ENCODE data around the gene WWOX.

WWOX gene

DNA sequence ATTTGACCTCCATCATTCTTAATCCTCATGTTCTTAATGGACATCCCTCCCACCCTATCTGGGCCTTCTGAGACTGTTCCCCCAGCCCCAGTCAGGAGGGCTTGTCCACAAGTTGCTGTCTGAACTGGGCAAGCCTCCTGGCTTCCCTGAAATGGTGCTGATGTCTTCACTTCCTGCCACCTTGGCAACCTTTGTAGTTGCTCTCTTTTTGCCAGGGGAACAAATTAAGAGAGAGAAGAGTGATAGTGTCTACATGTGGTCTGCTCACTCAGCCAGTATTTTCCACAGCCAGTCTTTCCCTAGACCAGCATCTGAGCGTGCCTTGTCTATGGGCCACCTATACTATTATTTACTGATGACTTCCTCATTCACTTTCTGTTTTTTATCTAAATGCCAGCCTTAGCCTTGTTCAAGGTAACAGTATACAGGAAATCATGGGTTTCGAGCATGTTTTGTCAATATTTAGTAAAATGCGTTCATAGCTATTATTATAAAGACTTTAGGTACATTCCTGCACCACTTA is 791.0 kb downstream of the WWOX start:
- in situ Hi-C loops (cut with MboI; ENCODE audit: low pct_unique_long_range_greater_than_20kb, low sequenced_read_pairs): no loop called here
- no peak for DNase-seq

DNA sequence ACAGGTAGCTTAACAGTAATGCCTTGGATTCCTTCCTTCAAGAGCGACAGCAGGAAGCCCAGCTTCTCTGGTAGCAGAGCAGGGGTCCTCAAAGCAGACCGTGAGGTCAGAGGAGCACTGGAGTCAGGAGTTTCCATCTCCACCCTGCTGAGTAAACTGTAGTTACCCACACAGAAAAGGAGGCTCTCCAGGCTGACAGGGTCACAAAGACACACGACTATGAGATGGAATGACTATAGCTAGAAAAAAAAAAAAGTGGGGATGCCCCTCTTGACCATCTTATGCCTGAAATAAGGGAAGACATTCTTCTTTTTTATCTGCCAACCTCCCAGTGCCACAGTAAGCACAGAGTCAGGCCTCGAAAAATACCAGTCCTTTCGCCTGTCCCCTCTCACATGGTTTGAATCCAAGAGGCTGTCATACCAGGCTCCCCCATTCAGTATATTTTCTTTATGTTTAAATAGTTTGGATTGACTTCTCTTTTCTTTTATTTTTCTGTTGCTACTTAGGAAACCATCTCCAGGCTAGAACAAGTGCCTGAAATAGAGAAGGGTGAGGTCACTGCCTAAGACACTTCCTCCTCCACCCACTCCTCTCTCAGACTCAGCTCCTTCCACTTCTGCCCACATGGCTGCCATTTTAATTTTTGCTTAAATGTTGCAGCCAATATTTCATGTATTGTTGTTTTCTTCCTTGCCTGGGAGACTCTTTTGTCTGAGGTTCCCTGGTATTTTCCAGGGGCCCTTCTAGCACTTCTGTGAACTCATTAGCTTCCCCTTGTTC is 793.7 kb downstream of the WWOX start:
- DNase-seq: peak; percentile 45
- in situ Hi-C loops (cut with MboI; ENCODE audit: low pct_unique_long_range_greater_than_20kb, low sequenced_read_pairs): no loop called here

DNA sequence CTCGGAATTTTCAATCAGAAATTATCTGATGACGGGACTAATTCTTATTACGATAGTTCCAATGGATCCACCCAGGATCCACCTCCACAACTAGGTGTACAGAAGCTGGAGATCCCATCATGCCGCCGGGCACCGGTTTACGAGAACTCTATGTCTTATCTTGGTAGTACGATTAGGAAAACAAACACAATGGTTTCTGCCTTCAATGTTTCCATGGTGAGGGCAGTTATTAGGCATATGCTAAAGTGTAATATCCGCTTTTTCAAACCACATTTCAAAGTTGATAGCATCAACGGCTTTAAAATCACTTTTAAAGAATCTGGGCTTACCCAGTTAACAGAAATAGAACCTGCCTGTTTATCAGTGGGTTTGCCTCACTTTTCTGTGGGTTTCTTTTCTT is 795.4 kb downstream of the WWOX start:
- in situ Hi-C loops (cut with MboI; ENCODE audit: low pct_unique_long_range_greater_than_20kb, low sequenced_read_pairs): no loop called here
- no peak for DNase-seq

DNA sequence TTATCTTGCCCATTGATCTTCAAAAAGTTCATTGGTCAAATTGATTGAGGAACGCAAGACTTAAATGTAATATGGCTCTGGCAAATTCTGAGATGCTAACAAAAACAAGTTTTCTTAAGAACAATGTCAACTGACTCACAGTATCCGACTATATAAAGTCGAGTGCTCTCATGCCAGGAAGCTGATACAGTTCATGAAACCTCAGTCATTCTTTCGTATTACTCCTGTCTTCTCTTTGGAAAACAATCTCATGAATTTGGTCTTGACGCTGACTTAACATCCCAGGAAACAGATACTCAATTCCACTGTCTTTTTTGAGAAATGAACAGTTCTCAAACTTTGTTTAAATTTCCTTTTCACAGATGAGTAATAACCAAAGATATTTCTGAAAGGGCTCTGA is 796.2 kb downstream of the WWOX start:
- DNase-seq: no peak
- in situ Hi-C loops (cut with MboI; ENCODE audit: low pct_unique_long_range_greater_than_20kb, low sequenced_read_pairs): no loop called here

DNA sequence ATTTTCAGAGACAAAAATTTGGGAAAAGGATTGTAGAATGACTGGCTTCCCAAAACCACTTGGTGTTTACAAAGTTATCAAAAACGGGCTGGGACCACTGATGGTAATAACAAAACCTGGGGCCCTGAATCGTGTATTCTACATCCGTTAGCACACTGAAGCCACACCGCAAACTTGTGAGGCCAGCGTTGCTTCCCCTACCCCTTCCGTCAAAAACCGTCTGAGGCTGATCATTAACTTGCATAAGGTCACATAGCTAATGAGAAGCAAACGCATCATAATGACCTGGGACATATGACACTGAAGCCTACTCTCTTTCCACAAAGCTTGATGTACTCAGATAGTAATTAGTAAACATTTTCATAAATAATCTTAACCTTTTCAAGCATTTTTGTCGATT is 796.8 kb downstream of the WWOX start:
- in situ Hi-C loops (cut with MboI; ENCODE audit: low pct_unique_long_range_greater_than_20kb, low sequenced_read_pairs): no loop called here
- DNase-seq: no peak

DNA sequence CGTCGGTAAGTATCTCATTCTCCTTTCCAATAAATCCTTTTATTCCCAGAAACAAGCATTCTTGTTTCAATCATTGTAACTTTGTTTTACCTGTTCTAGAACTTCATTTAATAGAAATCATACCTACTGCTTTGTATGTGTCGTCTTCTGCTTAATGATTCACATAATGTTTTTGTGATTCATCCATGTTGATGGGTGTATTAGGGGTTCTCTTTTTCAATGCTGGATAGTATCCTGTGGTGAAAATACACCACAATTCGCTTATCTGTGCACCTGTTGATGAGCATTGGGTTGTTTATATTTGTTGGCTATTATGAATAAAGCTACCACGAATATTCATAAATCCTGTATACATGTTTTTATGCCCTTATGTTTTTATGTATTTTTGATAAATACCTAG is 797.8 kb downstream of the WWOX start:
- in situ Hi-C loops (cut with MboI; ENCODE audit: low pct_unique_long_range_greater_than_20kb, low sequenced_read_pairs): no loop called here
- DNase-seq: no peak

DNA sequence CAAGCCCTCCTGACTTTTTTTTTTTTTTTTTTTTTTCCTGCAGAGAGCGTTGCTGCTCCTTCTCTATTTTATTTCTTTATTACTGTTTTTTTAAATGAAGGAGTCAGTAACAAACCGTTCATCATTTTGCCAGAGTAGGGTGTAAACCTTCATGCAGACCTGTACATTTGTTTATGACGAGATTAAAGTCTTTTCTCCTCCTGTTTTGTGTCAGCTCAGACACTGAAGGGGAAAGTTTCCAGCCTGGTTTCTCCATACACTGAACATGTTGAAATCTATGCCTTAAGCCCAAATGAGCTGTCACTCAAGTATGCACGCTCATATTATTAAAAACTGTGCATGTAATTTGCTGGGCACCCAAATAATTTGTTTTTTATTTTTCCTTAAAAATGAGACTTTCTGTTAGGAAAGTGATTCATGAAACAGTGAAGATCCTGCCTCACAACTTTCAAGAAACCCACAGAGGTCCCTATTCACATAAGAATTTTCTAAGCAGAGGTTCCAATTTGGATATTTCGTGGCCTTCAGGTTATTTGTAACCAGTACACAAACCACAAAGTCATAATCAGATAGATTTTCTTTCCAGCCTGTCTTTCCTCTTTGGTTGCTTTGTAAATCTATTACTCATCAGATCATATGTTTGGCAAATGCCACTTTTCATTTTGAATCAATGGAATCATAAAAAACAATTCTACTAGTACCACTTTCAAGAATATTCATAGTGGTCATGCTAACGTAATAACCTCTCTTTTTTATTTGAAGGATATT is 800.8 kb downstream of the WWOX start:
- DNase-seq: no peak
- in situ Hi-C loops (cut with MboI; ENCODE audit: low pct_unique_long_range_greater_than_20kb, low sequenced_read_pairs): no loop called here

DNA sequence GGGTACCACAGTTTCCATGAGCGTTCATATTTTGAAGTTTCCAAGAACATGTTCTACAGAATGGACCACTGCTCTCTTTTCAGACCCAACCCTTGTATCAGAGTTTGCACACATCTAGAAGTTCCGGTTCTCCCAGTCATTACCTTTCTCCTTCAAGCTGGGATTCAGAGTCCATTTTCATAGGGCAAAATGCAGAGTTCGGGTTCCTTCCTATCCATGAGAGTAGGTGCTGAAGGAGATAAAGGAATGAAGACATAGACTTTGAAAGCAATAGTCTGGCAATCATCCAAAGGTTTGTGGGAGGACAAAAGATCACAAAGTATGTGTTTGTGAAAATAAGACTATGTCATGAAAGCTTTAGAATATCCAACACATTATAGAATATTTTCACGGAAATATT is 801.5 kb downstream of the WWOX start:
- in situ Hi-C loops (cut with MboI; ENCODE audit: low pct_unique_long_range_greater_than_20kb, low sequenced_read_pairs): no loop called here
- DNase-seq: no peak

DNA sequence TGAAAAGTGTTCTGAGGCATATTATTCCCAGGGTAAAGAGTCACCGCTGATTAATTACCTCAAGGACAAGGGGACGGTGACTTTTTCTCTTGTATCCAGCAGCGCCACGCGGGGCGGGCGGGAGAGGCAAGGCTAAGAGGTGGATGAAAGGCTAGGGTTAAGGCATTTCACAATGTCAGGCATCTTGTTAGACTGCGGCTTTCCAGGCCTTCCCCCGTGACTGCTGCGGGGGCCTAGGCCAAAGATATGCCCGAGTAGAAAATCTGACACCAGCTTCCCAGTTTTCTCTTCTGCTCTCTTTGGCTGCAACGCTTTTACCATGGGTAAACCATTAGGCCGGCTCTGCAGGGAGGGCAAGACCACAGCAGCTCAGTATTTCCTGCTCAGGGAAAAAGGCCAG is 802.9 kb downstream of the WWOX start:
- in situ Hi-C loops (cut with MboI; ENCODE audit: low pct_unique_long_range_greater_than_20kb, low sequenced_read_pairs): no loop called here
- no peak for DNase-seq

DNA sequence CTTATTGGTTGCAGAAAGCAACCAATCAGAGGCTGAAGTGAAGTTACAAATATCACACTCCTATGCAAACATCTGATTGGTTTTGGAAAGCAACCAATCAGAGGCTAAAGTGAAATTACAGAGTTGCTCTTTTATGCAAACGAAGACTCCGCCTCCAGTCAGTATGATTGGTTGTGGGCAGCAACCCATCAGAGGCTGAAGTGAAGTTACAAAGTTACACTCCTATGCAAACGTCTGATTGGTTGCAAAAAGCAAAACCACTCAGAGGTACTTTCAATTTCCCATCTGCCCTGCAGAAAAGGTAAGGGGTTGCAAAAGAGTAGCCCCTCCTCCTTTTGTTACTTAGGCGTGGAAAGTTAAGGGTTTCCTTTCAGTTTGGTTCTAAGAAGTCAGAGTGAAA is 803.8 kb downstream of the WWOX start:
- in situ Hi-C loops (cut with MboI; ENCODE audit: low pct_unique_long_range_greater_than_20kb, low sequenced_read_pairs): no loop called here
- no peak for DNase-seq

DNA sequence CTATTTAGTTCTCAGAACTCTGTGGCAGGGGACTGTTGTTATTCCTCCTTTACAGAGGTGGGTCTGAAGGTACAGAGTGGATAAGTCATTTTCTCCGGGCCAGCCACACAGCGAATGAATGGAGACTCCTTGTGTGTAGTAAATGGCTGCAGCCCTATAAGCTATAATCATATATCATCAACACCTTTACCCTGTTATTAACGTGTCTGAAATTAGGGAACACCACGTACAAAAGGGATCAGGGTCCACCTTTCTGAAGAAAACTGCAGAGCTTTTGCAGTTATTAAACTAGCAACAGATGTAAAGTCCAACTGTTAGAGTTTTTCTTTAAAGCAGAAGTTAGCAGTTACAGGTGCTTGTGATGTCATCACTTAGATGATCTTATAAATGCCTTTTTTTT is 804.4 kb downstream of the WWOX start:
- in situ Hi-C loops (cut with MboI; ENCODE audit: low pct_unique_long_range_greater_than_20kb, low sequenced_read_pairs): no loop called here

DNA sequence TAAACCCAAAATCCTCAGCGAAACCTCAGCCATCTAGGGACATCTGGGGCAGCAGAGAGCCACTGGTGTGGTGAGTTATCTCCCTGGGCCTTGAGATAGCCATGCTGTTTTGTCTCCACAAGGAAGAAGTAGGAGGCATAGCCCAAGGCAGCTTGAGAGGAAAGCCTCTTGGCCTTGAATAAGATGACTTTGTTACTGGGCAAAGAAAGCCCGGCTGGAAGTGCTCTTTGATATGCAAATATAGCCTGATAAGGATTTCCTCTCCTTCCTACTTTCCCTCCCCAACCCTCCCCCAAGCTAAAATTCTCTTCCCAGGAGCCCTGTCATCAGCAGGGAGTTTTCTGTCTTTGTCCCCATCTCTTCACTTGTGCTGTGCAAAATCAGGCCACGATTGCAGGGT is 806.7 kb downstream of the WWOX start:
- in situ Hi-C loops (cut with MboI; ENCODE audit: low pct_unique_long_range_greater_than_20kb, low sequenced_read_pairs): no loop called here
- no peak for DNase-seq

More for the DNA sequence above, 804.4 kb downstream of the WWOX start:
- DNase-seq: no peak

DNA sequence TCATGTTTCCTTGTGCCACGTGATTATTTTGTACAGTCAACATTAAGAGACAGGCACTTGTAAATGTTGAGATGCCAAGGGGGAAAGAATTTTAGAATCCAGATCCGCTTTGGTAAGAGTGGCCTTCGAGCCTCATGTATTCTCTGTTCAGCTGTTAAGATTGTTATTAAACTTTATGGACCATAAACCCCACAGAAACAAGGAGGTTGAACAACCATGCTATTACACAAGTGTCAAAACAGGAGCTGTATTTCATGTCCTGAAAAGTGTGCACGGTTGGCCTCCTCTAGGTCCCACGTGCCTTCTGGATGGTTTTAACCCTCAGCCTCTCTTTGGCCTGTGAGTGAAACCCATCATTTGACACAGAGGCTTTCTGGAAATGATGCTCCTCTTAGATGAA is 809.8 kb downstream of the WWOX start:
- in situ Hi-C loops (cut with MboI; ENCODE audit: low pct_unique_long_range_greater_than_20kb, low sequenced_read_pairs): no loop called here
- DNase-seq: no peak

DNA sequence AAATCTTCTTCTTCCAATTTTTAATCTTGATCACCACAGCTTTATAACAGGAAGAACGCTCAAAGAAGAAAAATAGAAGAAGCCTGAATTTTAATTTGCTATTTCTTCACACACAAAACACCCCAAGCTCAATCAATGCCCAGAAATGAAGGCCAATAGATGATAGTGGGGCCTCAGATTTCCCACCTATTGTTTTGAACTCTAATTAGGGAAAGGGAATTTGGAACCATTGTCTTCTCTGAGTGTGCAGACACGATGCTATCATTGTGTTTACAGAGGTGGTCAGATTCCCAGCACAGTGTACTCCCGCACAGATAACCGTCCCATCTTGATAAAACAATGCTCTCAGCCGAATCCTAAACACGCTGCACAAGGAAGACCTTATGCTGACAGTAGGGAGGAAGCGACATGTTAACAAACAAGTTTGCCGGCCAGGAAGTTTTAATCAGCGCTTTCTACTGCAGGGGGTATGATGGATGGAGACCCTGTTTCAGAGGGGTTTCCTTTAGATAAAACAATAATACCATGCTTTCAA is 816.4 kb downstream of the WWOX start:
- in situ Hi-C loops (cut with MboI; ENCODE audit: low pct_unique_long_range_greater_than_20kb, low sequenced_read_pairs): no loop called here

DNA sequence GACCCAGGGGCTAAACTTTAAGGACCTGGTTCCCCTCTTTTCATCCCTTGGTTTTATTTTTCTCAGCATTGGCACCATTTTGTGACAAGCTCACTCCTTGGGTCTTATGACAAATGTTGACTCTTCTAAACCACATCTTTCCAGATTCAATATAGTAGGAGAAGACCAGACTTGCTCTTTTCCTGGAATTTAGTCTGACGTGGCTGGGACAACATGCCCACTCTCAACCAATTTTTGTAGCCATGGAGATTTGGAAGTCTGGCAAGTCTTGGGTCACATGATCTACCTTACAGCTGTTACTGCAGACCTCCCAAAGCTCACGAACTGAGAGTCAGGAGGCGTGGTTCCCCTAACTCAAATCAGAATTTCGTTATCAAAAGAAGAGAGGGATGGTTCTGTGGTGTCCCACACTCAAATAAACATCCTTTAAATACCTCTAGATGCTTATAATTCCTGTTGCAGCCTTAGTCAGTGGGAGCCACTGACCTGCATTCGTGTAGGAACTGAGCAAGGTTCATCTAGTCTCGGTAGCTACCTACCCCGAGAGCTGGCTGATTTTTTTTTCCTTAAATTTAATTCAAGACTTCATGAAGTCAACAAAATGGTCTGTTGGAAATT is 817.6 kb downstream of the WWOX start:
- in situ Hi-C loops (cut with MboI; ENCODE audit: low pct_unique_long_range_greater_than_20kb, low sequenced_read_pairs): no loop called here
- DNase-seq: no peak

More for the DNA sequence above, 816.4 kb downstream of the WWOX start:
- DNase-seq: no peak

DNA sequence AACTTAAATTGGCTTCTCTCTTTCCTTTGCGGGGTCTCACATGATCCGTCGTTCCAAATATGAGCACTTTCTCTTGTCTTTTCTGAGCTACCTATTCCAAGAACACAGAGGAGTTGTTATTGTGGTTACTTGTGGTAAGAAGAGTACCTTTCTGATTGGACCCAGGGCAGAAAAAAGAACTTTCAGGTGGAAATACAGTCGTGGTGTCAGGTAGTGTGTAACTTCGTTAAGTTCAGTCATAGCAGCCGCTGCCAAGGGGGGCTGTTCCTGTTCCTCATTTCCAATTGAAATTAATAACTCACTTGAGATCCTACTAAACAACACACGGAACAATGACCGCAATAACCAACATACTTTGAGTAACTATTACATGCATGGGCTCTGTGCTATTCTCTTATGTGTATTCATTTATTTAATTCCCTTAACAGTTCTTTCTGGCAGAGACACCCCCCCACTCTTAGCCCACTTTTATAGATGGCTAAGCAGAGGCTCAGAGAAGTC is 819.4 kb downstream of the WWOX start:
- DNase-seq: no peak
- in situ Hi-C loops (cut with MboI; ENCODE audit: low pct_unique_long_range_greater_than_20kb, low sequenced_read_pairs): no loop called here

DNA sequence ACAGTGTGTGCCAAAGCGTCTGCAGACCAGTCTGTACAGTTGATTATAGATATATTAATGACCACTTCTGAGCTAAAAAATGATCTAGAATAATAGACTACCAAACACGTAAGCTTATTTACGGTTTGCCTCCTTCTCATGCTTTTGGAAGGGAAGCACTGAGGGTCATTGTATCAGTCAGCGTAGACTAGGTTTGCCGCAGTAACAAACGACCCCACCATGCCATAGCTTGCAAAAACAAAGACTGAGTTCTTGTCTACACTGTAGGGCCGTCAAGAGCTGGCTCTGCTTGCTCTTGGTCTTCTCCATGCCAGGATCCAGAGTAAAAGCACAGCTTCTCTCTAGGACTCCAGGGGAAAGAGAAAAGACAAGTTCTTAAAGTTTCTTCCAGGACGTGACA is 820.4 kb downstream of the WWOX start:
- no peak for DNase-seq
- in situ Hi-C loops (cut with MboI; ENCODE audit: low pct_unique_long_range_greater_than_20kb, low sequenced_read_pairs): no loop called here

DNA sequence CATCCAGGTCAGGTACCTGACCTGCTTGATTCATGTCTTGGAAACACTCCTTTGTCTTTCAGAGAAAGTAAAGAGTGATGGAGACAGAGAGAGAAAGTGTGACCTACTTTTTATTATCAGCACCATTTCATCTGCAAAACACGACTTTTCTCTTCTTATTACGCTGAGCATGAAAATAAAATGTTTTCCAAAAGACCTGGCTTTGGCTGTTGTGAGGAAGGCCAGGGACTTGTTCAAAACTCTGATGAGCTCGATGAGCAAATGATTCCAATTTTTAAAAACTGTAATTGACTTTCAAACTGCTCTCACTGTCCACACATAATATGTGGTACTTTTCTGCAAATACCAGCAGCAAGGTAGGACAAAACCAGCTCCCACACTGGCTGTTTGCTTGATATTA is 821.2 kb downstream of the WWOX start:
- in situ Hi-C loops (cut with MboI; ENCODE audit: low pct_unique_long_range_greater_than_20kb, low sequenced_read_pairs): no loop called here
- DNase-seq: no peak

DNA sequence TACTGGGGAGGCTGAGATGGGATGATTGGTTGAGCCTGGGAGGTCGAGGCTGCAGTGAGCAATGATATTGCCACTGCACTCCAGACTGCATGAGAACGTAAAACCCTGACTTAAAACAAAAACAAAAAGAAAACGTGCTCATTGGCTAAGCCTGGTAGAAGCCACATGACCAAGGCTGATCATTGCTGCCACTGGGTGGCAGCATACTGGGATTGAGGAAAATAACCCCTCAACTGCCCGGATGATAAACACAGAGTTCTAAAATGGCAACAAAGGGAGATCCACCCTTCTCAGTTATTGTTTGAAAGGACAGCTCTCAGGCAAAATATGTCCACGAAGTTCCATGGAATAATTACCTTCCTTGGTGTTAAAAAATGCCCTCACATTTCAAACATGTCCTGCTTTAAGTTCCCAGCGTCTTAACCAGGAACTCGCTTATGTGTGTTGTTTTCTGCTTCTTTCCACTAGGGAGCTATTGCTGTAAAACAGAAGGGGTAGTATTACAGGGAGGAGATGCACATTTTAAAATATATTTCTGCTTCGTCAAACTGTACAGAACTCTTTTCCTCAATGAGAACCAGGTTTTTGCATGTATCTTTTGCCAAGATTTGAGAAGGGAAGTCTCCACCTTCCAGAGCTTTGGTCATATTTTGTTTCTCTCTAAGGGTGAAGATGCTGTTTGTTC is 825.8 kb downstream of the WWOX start:
- in situ Hi-C loops (cut with MboI; ENCODE audit: low pct_unique_long_range_greater_than_20kb, low sequenced_read_pairs): no loop called here
- peak; percentile 61 for DNase-seq
